IMR-90 (cell line): ENCODE data around the gene ABTB1. TPM values are rescaled to one million over a fixed set of nuclear protein-coding genes. Genes with fewer than 3 reads are reported as not detected.
A peak's percentile ranks its signal among the peaks of the same experiment; 100 is the strongest.

Experiments
- ATAC-seq: fragments of 200-7000 bp; cut with Tn5 transposase; 2 replicates; pipeline ENCODE4 v1.9.1; 2020; ENCODE audit warnings: low read depth, mild to moderate bottlenecking, moderate library complexity
- BruUV-seq: library from RNA; stranded (reverse); fragments of 400-500 nt; replicated peaks from 2 replicates; lab custom pipeline; 2021; lab: Mats Ljungman, UMichigan
- CTCF ChIA-PET: fragments of 300-600 bp; formaldehyde crosslinking; extraction: SDS; loops from one replicate; lab custom pipeline; 2021; ENCODE audit warnings: antibody characterized with exemption; lab: Yijun Ruan, JAX
- POLR2A ChIA-PET: fragments of 300-600 bp; sonication (Branson Sonifier 250); formaldehyde crosslinking; loops from one replicate; lab custom pipeline; 2022; ENCODE audit warnings: antibody characterized with exemption; ENCODE audit not compliant: unreplicated experiment; lab: Charles Lee
- DNase-seq: peaks from one replicate; pipeline ENCODE4 v3.0.0; 2013
- H2AFZ ChIP-seq: replicated peaks from 2 replicates; pipeline ENCODE3; 2013; ENCODE audit warnings: low read length, mild to moderate bottlenecking; ENCODE audit not compliant: poor library complexity
- H2AK5ac ChIP-seq: 2 replicates; pipeline ENCODE4 v1.6.1; 2013; ENCODE audit warnings: low read depth, low read length, inconsistent platforms
- H2AK9ac ChIP-seq: replicated peaks from 2 replicates; pipeline ENCODE3; 2013; ENCODE audit warnings: mild to moderate bottlenecking, low read depth, low read length, moderate library complexity; ENCODE audit not compliant: poor library complexity
- H2BK120ac ChIP-seq: 2 replicates; pipeline ENCODE4 v1.6.1; 2013; ENCODE audit warnings: low read depth, low read length, inconsistent platforms
- H2BK15ac ChIP-seq: 3 replicates; pipeline ENCODE4 v1.6.1; 2013; ENCODE audit warnings: low read depth, low read length, inconsistent platforms
- H2BK20ac ChIP-seq: 2 replicates; pipeline ENCODE4 v1.6.1; 2013; ENCODE audit warnings: low read depth, mild to moderate bottlenecking, inconsistent platforms, low read length, moderate library complexity
- H2BK5ac ChIP-seq: 2 replicates; pipeline ENCODE4 v1.6.1; 2013; ENCODE audit warnings: mild to moderate bottlenecking, low read depth, low read length, inconsistent platforms; ENCODE audit not compliant: poor library complexity, severe bottlenecking
- H3K14ac ChIP-seq: replicated peaks from 2 replicates; pipeline ENCODE4 v1.6.1; 2013; ENCODE audit warnings: low read depth, low read length, inconsistent platforms
- H3K18ac ChIP-seq: 2 replicates; pipeline ENCODE4 v1.6.1; 2013; ENCODE audit warnings: low read depth, low read length, control low read depth
- H3K23ac ChIP-seq: 2 replicates; pipeline ENCODE4 v1.6.1; 2013; ENCODE audit warnings: low read depth, low read length, inconsistent platforms
- H3K27ac ChIP-seq: 2 replicates; pipeline ENCODE4 v1.5.1; 2013; ENCODE audit warnings: mild to moderate bottlenecking, control low read depth, low read length; ENCODE audit not compliant: insufficient read depth
- H3K27me3 ChIP-seq: 2 replicates; pipeline ENCODE4 v1.6.1; 2013; ENCODE audit warnings: low read length; ENCODE audit not compliant: control insufficient read depth, insufficient read depth
- H3K36me3 ChIP-seq: 2 replicates; pipeline ENCODE4 v1.6.1; 2013; ENCODE audit warnings: low read length, mixed read lengths; ENCODE audit not compliant: control insufficient read depth, insufficient read depth
- H3K4ac ChIP-seq: 2 replicates; pipeline ENCODE4 v1.6.1; 2013; ENCODE audit warnings: low read depth, low read length, inconsistent platforms
- H3K4me1 ChIP-seq: 2 replicates; pipeline ENCODE4 v1.6.1; 2013; ENCODE audit warnings: low read length, mixed read lengths; ENCODE audit not compliant: control insufficient read depth, insufficient read depth
- H3K4me2 ChIP-seq: 2 replicates; pipeline ENCODE4 v1.6.1; 2013; ENCODE audit warnings: low read depth, mild to moderate bottlenecking, control low read depth, low read length, moderate library complexity
- H3K4me3 ChIP-seq: 2 replicates; pipeline ENCODE4 v1.5.1; 2013; ENCODE audit warnings: low read depth, mild to moderate bottlenecking, control low read depth, low read length, moderate library complexity; ENCODE audit not compliant: insufficient read depth
- H3K56ac ChIP-seq: 2 replicates; pipeline ENCODE4 v1.6.1; 2013; ENCODE audit warnings: low read length, inconsistent platforms; ENCODE audit not compliant: insufficient read depth; ENCODE audit errors: extremely low read depth
- H3K79me1 ChIP-seq, 2 experiments: 2 replicates each; pipeline ENCODE4 v1.6.1; 2013; ENCODE audit warnings: low read length in 2 of 2, inconsistent platforms in 1 of 2, low read depth in 1 of 2
- H3K9ac ChIP-seq: 2 replicates; pipeline ENCODE4 v1.6.1; 2013; ENCODE audit warnings: low read depth, low read length, control low read depth
- H3K9me1 ChIP-seq: 2 replicates; pipeline ENCODE4 v1.6.1; 2013; ENCODE audit warnings: low read length, inconsistent platforms; ENCODE audit not compliant: insufficient read depth
- H3K9me3 ChIP-seq: 2 replicates; pipeline ENCODE4 v1.6.1; 2013; ENCODE audit warnings: low read length; ENCODE audit not compliant: control insufficient read depth, insufficient read depth
- H4K20me1 ChIP-seq: 2 replicates; pipeline ENCODE4 v1.6.1; 2013; ENCODE audit warnings: low read length, inconsistent platforms; ENCODE audit not compliant: insufficient read depth
- H4K5ac ChIP-seq: 2 replicates; pipeline ENCODE4 v1.6.1; 2013; ENCODE audit warnings: mild to moderate bottlenecking, low read depth, low read length, control low read depth
- H4K8ac ChIP-seq, 2 experiments: 2 replicates each; pipeline ENCODE4 v1.6.1; 2013; ENCODE audit warnings: low read depth in 2 of 2, low read length in 2 of 2, control low read depth in 1 of 2, inconsistent platforms in 1 of 2
- H4K91ac ChIP-seq: 2 replicates; pipeline ENCODE4 v1.6.1; 2013; ENCODE audit warnings: low read depth, low read length, inconsistent platforms; ENCODE audit not compliant: insufficient read depth
- BHLHE40 ChIP-seq: fragments of 150-350 bp; IDR thresholded peaks from 2 replicates; pipeline ENCODE4 v1.6.1; 2016; ENCODE audit warnings: mild to moderate bottlenecking, low read depth, low read length
- CEBPB ChIP-seq: IDR thresholded peaks from 2 replicates; pipeline ENCODE4 v1.6.1; 2012; ENCODE audit warnings: low read depth, low read length, improper control_type of control experiment
- CHD1 ChIP-seq: IDR thresholded peaks from 2 replicates; pipeline ENCODE4 v1.6.1; 2012; ENCODE audit warnings: low read depth, low read length, improper control_type of control experiment
- CTCF ChIP-seq: conservative IDR thresholded peaks from 2 replicates; pipeline ENCODE4 v1.5.1; 2012; ENCODE audit warnings: mild to moderate bottlenecking, low read depth, low read length, improper control_type of control experiment
- ELK1 ChIP-seq: fragments of 150-350 bp; IDR thresholded peaks from 2 replicates; pipeline ENCODE4 v1.6.1; 2016; ENCODE audit warnings: low read depth, mild to moderate bottlenecking, low read length, moderate library complexity, borderline replicate concordance
- FOS ChIP-seq: fragments of 150-350 bp; IDR thresholded peaks from 2 replicates; pipeline ENCODE4 v1.6.1; 2016; ENCODE audit warnings: low read depth, low read length
- MAFK ChIP-seq: IDR thresholded peaks from 2 replicates; pipeline ENCODE4 v1.6.1; 2012; ENCODE audit warnings: low read depth, low read length, improper control_type of control experiment
- MAZ ChIP-seq: IDR thresholded peaks from 2 replicates; pipeline ENCODE4 v1.6.1; 2012; ENCODE audit warnings: low read depth, mild to moderate bottlenecking, low read length, improper control_type of control experiment, moderate library complexity, borderline replicate concordance
- MXI1 ChIP-seq: IDR thresholded peaks from 2 replicates; pipeline ENCODE4 v1.6.1; 2012; ENCODE audit warnings: low read depth, mild to moderate bottlenecking, low read length, moderate library complexity, borderline replicate concordance
- NFE2L2 ChIP-seq: fragments of 150-350 bp; IDR thresholded peaks from 2 replicates; pipeline ENCODE4 v1.6.1; 2016; ENCODE audit warnings: low read depth, mild to moderate bottlenecking, low read length
- POLR2A ChIP-seq: IDR thresholded peaks from 2 replicates; pipeline ENCODE4 v1.6.1; 2012; ENCODE audit warnings: mild to moderate bottlenecking, low read depth, low read length
- RAD21 ChIP-seq: IDR thresholded peaks from 2 replicates; pipeline ENCODE4 v1.6.1; 2012; ENCODE audit warnings: low read length, improper control_type of control experiment
- RCOR1 ChIP-seq: IDR thresholded peaks from 2 replicates; pipeline ENCODE4 v1.6.1; 2012; ENCODE audit warnings: mild to moderate bottlenecking, low read length, improper control_type of control experiment; ENCODE audit not compliant: insufficient replicate concordance
- RFX5 ChIP-seq: IDR thresholded peaks from 2 replicates; pipeline ENCODE4 v1.8.0; 2012; ENCODE audit warnings: low read depth, mild to moderate bottlenecking, low read length, moderate library complexity
- SMC3 ChIP-seq: fragments of 150-350 bp; IDR thresholded peaks from 2 replicates; pipeline ENCODE4 v1.6.1; 2016; ENCODE audit warnings: low read depth, mild to moderate bottlenecking, antibody characterized with exemption, low read length, moderate library complexity
- USF2 ChIP-seq: fragments of 150-350 bp; IDR thresholded peaks from 2 replicates; pipeline ENCODE4 v1.6.1; 2017; ENCODE audit warnings: mild to moderate bottlenecking, antibody characterized with exemption, low read length, low read depth
- whole genome bisulfite sequencing, 2 experiments: methylation state at CpG; one replicate each; pipeline versions ENCODE4 v1.1.5 to v1.1.7; 2013; ENCODE audit warnings: missing lambda C conversion rate in 2 of 2; ENCODE audit not compliant: insufficient read length in 1 of 2; ENCODE audit errors: extremely low coverage in 2 of 2; 5-methylcytosine and 5-hydroxymethylcytosine counted together
- dilution Hi-C: fragments of 300-500 bp; cut with HindIII; formaldehyde crosslinking; loops from one replicate; pipeline ENCODE4 v1.14.3; 2018; ENCODE audit warnings: low sequenced_read_pairs; ENCODE audit not compliant: unreplicated experiment
- in situ Hi-C: fragments of 300-500 bp; cut with MboI; formaldehyde crosslinking; loops from 3 replicates; pipeline ENCODE4 v1.14.3; 2019; ENCODE audit warnings: low sequenced_read_pairs, inconsistent platforms, mixed read lengths
- intact Hi-C: fragments of 100-400 bp; cut with micrococcal nuclease; formaldehyde crosslinking; loops from 2 replicates; pipeline ENCODE4 v1.10.0; 2022
- polyA plus RNA-seq, 3 experiments: library from polyadenylated mRNA; depleted of rRNA; stranded (reverse); fragments of >200 nt; gene quantifications; 2 replicates each; pipeline ENCODE4 v1.2.3, GENCODE V29; 2012; ENCODE audit warnings: low replicate concordance in 1 of 3
- total RNA-seq: library from RNA; depleted of rRNA; stranded (reverse); fragments of >200 nt; gene quantifications from 2 replicates; pipeline ENCODE4 v1.2.3, GENCODE V29; 2012

The ABTB1 gene
- total and polyA plus RNA-seq, 2 of the 4 experiments (the other 2 are of a cell fraction), result 3.2 to 23.0 TPM

GRCh38 chr3:127690106-127690505, 17.4 kb downstream of the ABTB1 start:
- H3K9me3 ChIP-seq, result no peaks in the 10 kb centered on the region
- peak overlapping the region; percentile 61 for H3K4me2 ChIP-seq
- H3K23ac ChIP-seq, result peak overlapping the region; percentile 91
- H4K8ac ChIP-seq, result peak overlapping the region; percentile 90 to 91
- in situ Hi-C loops, result no loop called here
- no CpG with 5 or more reads among the region's 4 CpGs for WGBS, 2 experiments
- H2AK5ac ChIP-seq, result peak overlapping the region; percentile 92
- peaks cover 26% of the 10 kb centered on the region for H3K9me1 ChIP-seq
- peak overlapping the region; percentile 59; the same call in 1 of the 2 replicates for H3K56ac ChIP-seq
- peaks cover 26% of the 10 kb centered on the region for H3K4me1 ChIP-seq
- H2BK5ac ChIP-seq, result peak overlapping the region; percentile 89
- H2BK20ac ChIP-seq, result peak overlapping the region; percentile 96
- TF ChIP-seq ELK1 (no peak), MAFK (no peak), NFE2L2 (no peak), FOS (no peak), MAZ (no peak), RAD21 (no peak), CHD1 (no peak), RFX5 (no peak), USF2 (no peak), CEBPB (no peak), CTCF (no peak), BHLHE40 (no peak), RCOR1 (no peak), SMC3 (no peak), MXI1 (no peak), POLR2A (no peak)
- peak overlapping the region; percentile 88 for H3K14ac ChIP-seq
- H4K20me1 ChIP-seq, result no peaks in the 10 kb centered on the region
- no peaks in the 10 kb centered on the region for H3K27me3 ChIP-seq
- ChIA-PET POLR2A (no interaction called here), CTCF (interaction anchor here (1.9 kb wide), 1 partner anchor 141 kb away, joined by 9 read pairs; no protein-coding TSS in a partner anchor)
- H2BK120ac ChIP-seq, result peak overlapping the region; percentile 98
- peak overlapping the region; percentile 85 for H2AFZ ChIP-seq
- peak overlapping the region; percentile 59 for H3K9ac ChIP-seq
- dilution Hi-C loops, result no loop called here
- peak overlapping the region; percentile 98 for H3K4ac ChIP-seq
- DNase-seq (peak; percentile 61), ATAC-seq (peak; percentile 66)
- peaks cover 0 to 30% of the 10 kb centered on the region in 2 experiments; a peak in 2 of 4 replicates for H3K79me1 ChIP-seq
- no TSS peak for BruUV-seq
- H3K36me3 ChIP-seq, result peaks cover 12% of the 10 kb centered on the region; the same call in 1 of the 2 replicates
- no peak overlapping the region for H3K4me3 ChIP-seq
- intact Hi-C loops, result loop anchor here (2.0 kb wide), 4 partner anchors 37 to 363 kb away; partner anchors contain the start of gene SEC61A1
- H4K91ac ChIP-seq, result peak overlapping the region; percentile 97
- H2AK9ac ChIP-seq, result peak overlapping the region; percentile 96
- H4K5ac ChIP-seq, result peak overlapping the region; percentile 68
- peak overlapping the region; percentile 80 for H3K27ac ChIP-seq
- H3K18ac ChIP-seq, result peak overlapping the region; percentile 80
- H2BK15ac ChIP-seq, result peak overlapping the region; percentile 99; the same call in 2 of the 3 replicates
